NT2/D1 (cell line): Measurements from ENCODE around the gene KYAT1.

Experiments used
- YY1 ChIP-seq: IDR thresholded peaks from 2 replicates; pipeline ENCODE4 v1.6.1; 2011; ENCODE audit not compliant: insufficient read length, insufficient read depth
- ZNF274 ChIP-seq: IDR thresholded peaks from 2 replicates; pipeline ENCODE4 v1.6.1; 2011; ENCODE audit warnings: mild to moderate bottlenecking, low read depth, low read length

GRCh38 chr9:128847803-128848202 is 33.9 kb downstream of the KYAT1 start:
- TF ChIP-seq ZNF274 (no peak), YY1 (no peak)
